ENCODE data around the gene SIRPA. TPM values are rescaled to one million over a fixed set of nuclear protein-coding genes. Genes with fewer than 3 reads are reported as not detected.

Gene SIRPA
- total RNA-seq, 1 experiment from 2014 or later = 6.0 TPM

GRCh38 chr20:1961374-1961773, 66.2 kb downstream of the SIRPA start:
- DNase-seq = no peak
- no CpG with 5 or more reads among the region's 5 CpGs for WGBS (ENCODE audit: extremely low coverage, insufficient read length, low lambda C conversion rate)
- no peak overlapping the region for H2BK120ac ChIP-seq (ENCODE audit: low read depth, low read length, poor library complexity, severe bottlenecking)

More at GRCh38 chr20:1961374-1961773, 66.2 kb downstream of the SIRPA start:
- Histone ChIP-seq H4K5ac (ENCODE audit: insufficient read length, low read depth, low read length) (no peak overlapping the region), H3K4me2 (ENCODE audit: insufficient read depth, insufficient read length, low read length) (no peak overlapping the region), H3K27me3 (ENCODE audit: insufficient read depth, low read length) (no peaks in the 10 kb centered on the region), H4K8ac (replicated peaks; ENCODE audit: insufficient read length, low read depth, low read length) (no peak overlapping the region), H3T11ph (ENCODE audit: low read length) (no peak overlapping the region), H3K14ac (ENCODE audit: insufficient read depth, low read length) (no peak overlapping the region), H3K56ac (ENCODE audit: insufficient read length, low read depth, low read length) (no peak overlapping the region), H3K79me1 (ENCODE audit: insufficient read depth, low read depth, low read length, poor library complexity, severe bottlenecking) (no peaks in the 10 kb centered on the region), H3K9me3 (ENCODE audit: control insufficient read depth, low read depth, low read length) (no peaks in the 10 kb centered on the region), H3K79me2 (ENCODE audit: insufficient read depth, low read length) (no peaks in the 10 kb centered on the region), H2AK5ac (ENCODE audit: insufficient read length, low read length) (no peak overlapping the region), H2BK15ac (ENCODE audit: low read depth, low read length) (no peak overlapping the region), H2BK12ac (ENCODE audit: insufficient read length, low read depth, low read length) (no peak overlapping the region), H3K4ac (ENCODE audit: low read depth, low read length) (no peak overlapping the region), H3K23ac (ENCODE audit: insufficient read length, low read depth, low read length) (peak overlapping the region; percentile 73), H3K18ac (ENCODE audit: insufficient read length, low read depth, low read length) (no peak overlapping the region), H3K9ac (ENCODE audit: extremely low read depth, insufficient read length, low read length) (no peak overlapping the region), H4K20me1 (ENCODE audit: control insufficient read depth, insufficient read depth, insufficient read length) (no peaks in the 10 kb centered on the region), H2BK5ac (ENCODE audit: insufficient read length, low read length) (no peak overlapping the region), H2AFZ (ENCODE audit: low read length) (no peak overlapping the region), H3K23me2 (ENCODE audit: insufficient read length, low read depth, low read length, poor library complexity, severe bottlenecking) (peaks cover 3% of the 10 kb centered on the region), H3K27ac (ENCODE audit: insufficient read length, low read depth, low read length) (no peak overlapping the region), H2BK20ac (ENCODE audit: low read depth, low read length, poor library complexity, severe bottlenecking) (no peak overlapping the region), H3K4me1 (ENCODE audit: insufficient read depth, low read length) (peaks cover 5% of the 10 kb centered on the region; the same call in 1 of the 2 replicates), H4K91ac (ENCODE audit: insufficient read length, low read depth, low read length) (no peak overlapping the region)
- H3K27ac Mint-ChIP-seq = no peak overlapping the region; a peak in 1 of 7 replicates
- peaks cover 43 to 55% of the 10 kb centered on the region in 2 experiments for H3K4me1 Mint-ChIP-seq
- peaks cover 23% of the 10 kb centered on the region for H3K27me3 Mint-ChIP-seq (ENCODE audit: low read depth)
- TF ChIP-seq CTCF (conservative IDR thresholded peaks at IDR 0.05) = no peak
- no peak overlapping the region for H3K4me3 Mint-ChIP-seq
- H3K9me3 Mint-ChIP-seq = peaks cover 0 to 2% of the 10 kb centered on the region in 2 experiments; a peak in 2 of 5 replicates
- H3K36me3 Mint-ChIP-seq (ENCODE audit: insufficient read depth in 1 of 3, low read depth in 3 of 3) = no peaks in the 10 kb centered on the region

Data from H9 (cell line).